ENCODE data around the gene PDE6G. TPM values are rescaled to one million over a fixed set of nuclear protein-coding genes. Genes with fewer than 3 reads are reported as not detected.

Gene PDE6G
- total and polyA plus RNA-seq, 2 donors (not counting 3 experiments of a cell fraction or from before 2014, with no cell fraction given) = 1.8 to 3.7 TPM

DNA sequence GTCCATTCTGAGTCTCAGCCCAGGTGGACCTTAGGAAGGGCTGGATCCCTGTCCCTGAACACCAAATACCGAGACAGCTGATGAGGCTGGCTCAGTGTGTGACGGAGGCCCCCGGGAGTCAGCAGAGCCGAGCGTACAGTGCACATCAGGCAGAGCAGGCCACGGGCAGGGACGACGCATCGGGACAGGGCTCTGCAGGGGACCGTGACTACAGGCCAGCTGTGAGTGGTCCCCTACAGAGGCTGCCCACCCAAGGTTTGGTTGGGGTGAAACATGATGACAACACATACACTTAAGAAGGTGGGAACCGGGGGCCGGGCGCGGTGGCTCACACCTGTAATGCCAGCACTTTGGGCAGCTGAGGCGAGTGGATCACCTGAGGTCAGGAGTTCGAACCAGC, 16.6 kb upstream of the PDE6G start:
- POLR2A ChIA-PET = no interaction called here
- Histone ChIP-seq H3K4me3 (replicated peaks in 1 of 3; ENCODE audit: insufficient read depth in 1 of 3, low read depth in 1 of 3, low read length in 3 of 3) (no peak overlapping the region), H3K36me3 (ENCODE audit: control insufficient read depth in 2 of 2, extremely low read depth in 1 of 2, insufficient read depth in 2 of 2, low read length in 2 of 2) (peaks cover 4 to 37% of the 10 kb centered on the region in 2 experiments), H3K9me1 (replicated peaks; ENCODE audit: control insufficient read depth, extremely low read depth, insufficient read depth, low read length) (no peaks in the 10 kb centered on the region), H3K27ac (ENCODE audit: insufficient read depth, low read depth, low read length) (no peak overlapping the region), H3K4me1 (ENCODE audit: control insufficient read depth, extremely low read depth, insufficient read depth, low read length) (peaks cover 5% of the 10 kb centered on the region), H2AFZ (ENCODE audit: low read depth, low read length) (no peak overlapping the region), H3K9me3 (replicated peaks; ENCODE audit: control insufficient read depth, insufficient read depth, low read length) (no peaks in the 10 kb centered on the region), H3K79me2 (ENCODE audit: control insufficient read depth, insufficient read depth, low read length) (peaks cover 7% of the 10 kb centered on the region), H4K20me1 (replicated peaks; ENCODE audit: control insufficient read depth, extremely low read depth, insufficient read depth, low read length) (no peaks in the 10 kb centered on the region), H3K4me2 (ENCODE audit: insufficient read depth, low read length) (no peak overlapping the region), H3K27me3 (ENCODE audit: control insufficient read depth in 2 of 2, insufficient read depth in 2 of 2, low read length in 2 of 2) (no peaks in the 10 kb centered on the region), H3K9ac (replicated peaks; ENCODE audit: extremely low read depth, insufficient read depth, low read length) (no peak overlapping the region)
- no peak for FAIRE-seq
- no peak for DNase-seq (ENCODE audit: low read depth, low spot score)
- intact Hi-C loops (cut with micrococcal nuclease) = no loop called here
- TF ChIP-seq GATA2 (IDR thresholded peaks at IDR 0.05; ENCODE audit: insufficient read depth, insufficient read length, low read depth, low read length) (no peak), JUN (IDR thresholded peaks at IDR 0.05; ENCODE audit: borderline replicate concordance, insufficient read depth, insufficient read length, low read depth) (no peak)
- CTCF ChIA-PET = no interaction called here
- dilution Hi-C loops (cut with MboI; ENCODE audit: extremely low pct_ligation_motif_present, low sequenced_read_pairs) = no loop called here
- BruUV-seq (replicated peaks) = no TSS peak

DNA sequence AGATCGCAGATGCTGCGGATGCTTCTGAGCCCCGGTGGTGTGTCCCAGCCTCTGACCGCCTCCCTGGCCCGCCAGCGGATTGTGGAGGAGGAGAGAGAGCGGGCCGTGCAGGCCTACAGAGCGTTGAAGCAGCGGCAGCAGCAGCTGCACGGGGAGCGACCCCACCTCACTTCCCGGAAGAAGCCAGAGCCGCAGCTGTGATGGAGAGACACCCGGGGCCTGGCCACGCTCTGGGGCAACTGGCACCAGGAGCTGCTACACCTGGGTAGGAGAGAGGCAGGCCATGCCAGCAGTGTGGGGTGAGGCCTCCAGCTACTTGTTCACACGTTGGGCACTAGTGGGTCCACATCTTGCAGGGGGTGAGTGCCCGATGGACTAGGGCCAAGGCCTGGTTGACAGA, 16.2 kb upstream of the PDE6G start:
- intact Hi-C loops (cut with micrococcal nuclease) = no loop called here
- dilution Hi-C loops (cut with MboI; ENCODE audit: extremely low pct_ligation_motif_present, low sequenced_read_pairs) = no loop called here
- Histone ChIP-seq H3K9me3 (replicated peaks; ENCODE audit: control insufficient read depth, insufficient read depth, low read length) (no peaks in the 10 kb centered on the region), H3K4me2 (ENCODE audit: insufficient read depth, low read length) (no peak overlapping the region), H3K36me3 (ENCODE audit: control insufficient read depth in 2 of 2, extremely low read depth in 1 of 2, insufficient read depth in 2 of 2, low read length in 2 of 2) (peaks cover 4 to 37% of the 10 kb centered on the region in 2 experiments), H3K4me3 (replicated peaks in 1 of 3; ENCODE audit: insufficient read depth in 1 of 3, low read depth in 1 of 3, low read length in 3 of 3) (no peak overlapping the region), H3K27ac (ENCODE audit: insufficient read depth, low read depth, low read length) (no peak overlapping the region), H2AFZ (ENCODE audit: low read depth, low read length) (no peak overlapping the region), H3K79me2 (ENCODE audit: control insufficient read depth, insufficient read depth, low read length) (peaks cover 11% of the 10 kb centered on the region), H4K20me1 (replicated peaks; ENCODE audit: control insufficient read depth, extremely low read depth, insufficient read depth, low read length) (no peaks in the 10 kb centered on the region), H3K9me1 (replicated peaks; ENCODE audit: control insufficient read depth, extremely low read depth, insufficient read depth, low read length) (no peaks in the 10 kb centered on the region), H3K27me3 (ENCODE audit: control insufficient read depth in 2 of 2, insufficient read depth in 2 of 2, low read length in 2 of 2) (no peaks in the 10 kb centered on the region), H3K4me1 (ENCODE audit: control insufficient read depth, extremely low read depth, insufficient read depth, low read length) (peaks cover 8% of the 10 kb centered on the region), H3K9ac (replicated peaks; ENCODE audit: extremely low read depth, insufficient read depth, low read length) (no peak overlapping the region)
- TF ChIP-seq POLR2AphosphoS5 (IDR thresholded peaks at IDR 0.05; ENCODE audit: insufficient read depth, low read depth, low read length) (no peak), MYC (IDR thresholded peaks at IDR 0.05; ENCODE audit: low read depth, low read length) (no peak), GATA2 (IDR thresholded peaks at IDR 0.05; ENCODE audit: insufficient read depth, insufficient read length, low read depth, low read length) (no peak), EZH2 (IDR thresholded peaks at IDR 0.05; ENCODE audit: borderline replicate concordance, low read depth, low read length, severe bottlenecking) (no peak), JUN (IDR thresholded peaks at IDR 0.05; ENCODE audit: borderline replicate concordance, insufficient read depth, insufficient read length, low read depth) (no peak), FOS (IDR thresholded peaks at IDR 0.05; ENCODE audit: borderline replicate concordance, insufficient read depth, low read length) (no peak), POLR2A (IDR thresholded peaks at IDR 0.05; ENCODE audit: low read depth, low read length) (no peak)
- TF ChIP-seq, protein P1, sequence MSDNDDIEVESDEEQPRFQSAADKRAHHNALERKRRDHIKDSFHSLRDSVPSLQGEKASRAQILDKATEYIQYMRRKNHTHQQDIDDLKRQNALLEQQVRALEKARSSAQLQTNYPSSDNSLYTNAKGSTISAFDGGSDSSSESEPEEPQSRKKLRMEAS (IDR thresholded peaks at IDR 0.05; ENCODE audit: insufficient read depth, insufficient read length) = no peak
- TF ChIP-seq, protein P2, sequence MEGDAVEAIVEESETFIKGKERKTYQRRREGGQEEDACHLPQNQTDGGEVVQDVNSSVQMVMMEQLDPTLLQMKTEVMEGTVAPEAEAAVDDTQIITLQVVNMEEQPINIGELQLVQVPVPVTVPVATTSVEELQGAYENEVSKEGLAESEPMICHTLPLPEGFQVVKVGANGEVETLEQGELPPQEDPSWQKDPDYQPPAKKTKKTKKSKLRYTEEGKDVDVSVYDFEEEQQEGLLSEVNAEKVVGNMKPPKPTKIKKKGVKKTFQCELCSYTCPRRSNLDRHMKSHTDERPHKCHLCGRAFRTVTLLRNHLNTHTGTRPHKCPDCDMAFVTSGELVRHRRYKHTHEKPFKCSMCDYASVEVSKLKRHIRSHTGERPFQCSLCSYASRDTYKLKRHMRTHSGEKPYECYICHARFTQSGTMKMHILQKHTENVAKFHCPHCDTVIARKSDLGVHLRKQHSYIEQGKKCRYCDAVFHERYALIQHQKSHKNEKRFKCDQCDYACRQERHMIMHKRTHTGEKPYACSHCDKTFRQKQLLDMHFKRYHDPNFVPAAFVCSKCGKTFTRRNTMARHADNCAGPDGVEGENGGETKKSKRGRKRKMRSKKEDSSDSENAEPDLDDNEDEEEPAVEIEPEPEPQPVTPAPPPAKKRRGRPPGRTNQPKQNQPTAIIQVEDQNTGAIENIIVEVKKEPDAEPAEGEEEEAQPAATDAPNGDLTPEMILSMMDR (IDR thresholded peaks at IDR 0.05; ENCODE audit: extremely low read depth in 1 of 2, insufficient read depth in 1 of 2, low read depth in 1 of 2, low read length in 2 of 2) = no peak
- DNase-seq (ENCODE audit: low read depth, low spot score) = no peak
- no TSS peak for BruUV-seq (replicated peaks)
- ChIA-PET POLR2A (no interaction called here), CTCF (no interaction called here)
- FAIRE-seq = no peak

Data from endothelial cell of umbilical vein (primary cell).